RWPE1 (cell line): ENCODE measurements around the gene PLIN1.

Source experiments
- CTCF ChIA-PET: fragments of 350-600 bp; sonication (Branson Sonifier 250); formaldehyde crosslinking; extraction: SDS; loops from one replicate; lab custom pipeline; 2021; lab: Yijun Ruan, JAX
- POLR2A ChIA-PET: fragments of 400-600 bp; formaldehyde crosslinking; extraction: SDS; loops from one replicate; lab custom pipeline; 2020; ENCODE audit warnings: antibody characterized with exemption; ENCODE audit not compliant: low non-redundant PET; lab: Yijun Ruan, JAX
- DNase-seq: peaks from one replicate; pipeline ENCODE4 v3.0.0; 2012; ENCODE audit warnings: low spot score
- H3K27ac ChIP-seq: fragments of 450-650 bp; 2 replicates; pipeline ENCODE4 v1.5.1; 2017
- TF ChIP-seq, protein P1 (sequence below): fragments of 450-650 bp; conservative IDR thresholded peaks from 2 replicates; pipeline ENCODE4 v1.5.1; 2017; ENCODE audit warnings: low read depth, mild to moderate bottlenecking

The PLIN1 gene

DNA sequence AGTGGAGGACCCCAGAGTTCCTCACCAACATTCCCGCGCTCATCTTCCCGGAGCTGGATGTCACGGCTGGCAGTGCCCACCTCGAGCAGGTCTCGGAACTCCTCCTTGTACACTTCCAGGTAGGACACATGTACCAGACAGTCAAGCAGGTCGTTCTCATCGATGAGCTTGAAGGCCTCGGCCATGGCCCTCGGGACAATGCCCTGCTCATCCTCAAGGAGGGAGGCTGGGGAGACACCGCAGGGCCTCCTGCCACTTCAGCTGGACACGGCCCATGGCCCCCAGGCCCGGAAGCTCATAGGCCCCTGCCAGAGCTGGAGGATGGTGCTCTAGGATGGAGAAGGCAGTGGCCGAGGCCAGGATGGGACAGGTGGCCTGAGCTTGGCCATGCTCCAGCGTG, 29.5 kb downstream of the PLIN1 start:
- ChIA-PET POLR2A (no interaction called here), CTCF (no interaction called here)
- TF ChIP-seq, protein P1, sequence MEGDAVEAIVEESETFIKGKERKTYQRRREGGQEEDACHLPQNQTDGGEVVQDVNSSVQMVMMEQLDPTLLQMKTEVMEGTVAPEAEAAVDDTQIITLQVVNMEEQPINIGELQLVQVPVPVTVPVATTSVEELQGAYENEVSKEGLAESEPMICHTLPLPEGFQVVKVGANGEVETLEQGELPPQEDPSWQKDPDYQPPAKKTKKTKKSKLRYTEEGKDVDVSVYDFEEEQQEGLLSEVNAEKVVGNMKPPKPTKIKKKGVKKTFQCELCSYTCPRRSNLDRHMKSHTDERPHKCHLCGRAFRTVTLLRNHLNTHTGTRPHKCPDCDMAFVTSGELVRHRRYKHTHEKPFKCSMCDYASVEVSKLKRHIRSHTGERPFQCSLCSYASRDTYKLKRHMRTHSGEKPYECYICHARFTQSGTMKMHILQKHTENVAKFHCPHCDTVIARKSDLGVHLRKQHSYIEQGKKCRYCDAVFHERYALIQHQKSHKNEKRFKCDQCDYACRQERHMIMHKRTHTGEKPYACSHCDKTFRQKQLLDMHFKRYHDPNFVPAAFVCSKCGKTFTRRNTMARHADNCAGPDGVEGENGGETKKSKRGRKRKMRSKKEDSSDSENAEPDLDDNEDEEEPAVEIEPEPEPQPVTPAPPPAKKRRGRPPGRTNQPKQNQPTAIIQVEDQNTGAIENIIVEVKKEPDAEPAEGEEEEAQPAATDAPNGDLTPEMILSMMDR = no peak
- H3K27ac ChIP-seq = no peak overlapping the region
- no peak for DNase-seq

DNA sequence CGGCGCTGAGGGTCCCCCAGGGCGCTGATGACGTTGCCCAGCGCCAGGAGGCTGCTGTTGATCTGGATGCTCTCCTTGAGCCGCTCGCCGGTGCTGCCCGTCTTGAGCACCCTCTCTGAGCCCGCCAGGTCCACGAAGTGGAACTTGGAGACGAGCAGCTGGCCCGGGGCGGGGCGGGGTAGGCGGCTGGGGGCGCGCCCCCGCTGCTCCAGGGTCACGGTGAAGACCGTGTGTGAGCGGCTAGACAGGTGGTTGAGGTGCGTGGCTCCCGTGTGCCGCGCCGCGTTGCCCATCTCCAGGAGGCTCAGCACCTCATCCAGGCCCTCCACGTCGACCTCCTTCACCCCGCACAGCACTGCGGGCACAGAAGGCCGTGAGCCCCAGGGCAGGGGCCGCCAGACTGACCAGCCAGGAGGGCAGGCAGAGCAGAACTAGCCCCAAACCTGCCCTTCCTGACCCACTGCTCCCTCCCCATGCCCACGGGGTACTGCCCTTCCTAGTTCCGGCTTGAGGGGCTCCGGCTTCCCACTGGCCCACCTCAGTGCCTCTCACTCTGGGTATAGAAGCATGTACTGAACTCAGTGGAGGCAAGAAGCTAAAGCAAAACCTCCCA, 30.0 kb downstream of the PLIN1 start:
- TF ChIP-seq, protein P1 = no peak
- H3K27ac ChIP-seq = no peak overlapping the region
- DNase-seq = no peak
- ChIA-PET CTCF (no interaction called here), POLR2A (no interaction called here)

DNA sequence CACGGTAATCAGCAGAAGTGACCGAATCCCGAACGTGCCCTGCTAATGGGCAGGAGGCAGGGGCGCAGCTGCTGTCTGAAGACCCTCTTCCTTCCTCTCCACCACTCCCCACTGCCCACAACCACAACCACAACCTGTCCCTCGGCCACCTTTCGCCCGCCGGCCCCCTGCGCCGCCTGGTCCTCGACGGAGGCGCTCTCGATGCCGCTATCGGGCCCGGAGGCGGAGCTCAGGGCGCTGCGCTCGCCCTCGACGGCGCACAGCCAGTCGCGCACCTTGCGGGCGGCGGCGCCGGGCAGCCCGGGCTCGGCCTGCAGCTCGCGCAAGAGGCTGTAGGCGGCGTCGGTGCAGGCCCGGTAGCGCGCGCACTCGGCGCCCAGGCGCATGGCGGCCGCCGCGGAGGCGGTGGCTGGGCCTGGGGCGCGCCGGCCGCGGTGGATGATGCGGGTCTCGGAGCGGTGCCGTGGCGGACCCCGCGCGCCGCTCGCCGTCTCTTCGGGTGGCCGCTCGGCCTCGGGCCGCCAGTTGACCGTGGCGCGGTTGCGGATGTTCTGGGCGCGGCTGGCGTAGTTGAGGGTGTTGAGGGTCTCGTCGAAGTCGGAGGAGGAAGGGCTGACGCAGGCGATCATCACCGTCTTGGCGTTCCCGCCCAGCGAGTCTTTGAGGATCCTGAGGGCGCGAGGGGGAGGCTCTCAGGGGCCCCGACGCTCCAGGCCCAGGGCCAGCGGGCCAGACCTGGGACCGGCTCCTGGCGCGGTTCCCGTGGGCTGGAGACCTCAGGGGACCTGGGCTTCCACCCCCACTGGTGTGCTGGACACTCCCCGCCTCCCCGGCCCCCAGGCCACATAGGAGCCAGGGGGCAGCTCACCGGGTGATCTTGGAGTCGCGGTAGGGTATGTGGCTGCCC, 30.8 kb downstream of the PLIN1 start:
- H3K27ac ChIP-seq = no peak overlapping the region
- TF ChIP-seq, protein P1 = no peak
- POLR2A ChIA-PET = no interaction called here
- CTCF ChIA-PET = interaction anchor here (0.5 to 0.8 kb wide), 3 partner anchors 13 to 1203 kb away, joined by 4 to 6 read pairs (median 5); no protein-coding TSS in a partner anchor
- no peak for DNase-seq

DNA sequence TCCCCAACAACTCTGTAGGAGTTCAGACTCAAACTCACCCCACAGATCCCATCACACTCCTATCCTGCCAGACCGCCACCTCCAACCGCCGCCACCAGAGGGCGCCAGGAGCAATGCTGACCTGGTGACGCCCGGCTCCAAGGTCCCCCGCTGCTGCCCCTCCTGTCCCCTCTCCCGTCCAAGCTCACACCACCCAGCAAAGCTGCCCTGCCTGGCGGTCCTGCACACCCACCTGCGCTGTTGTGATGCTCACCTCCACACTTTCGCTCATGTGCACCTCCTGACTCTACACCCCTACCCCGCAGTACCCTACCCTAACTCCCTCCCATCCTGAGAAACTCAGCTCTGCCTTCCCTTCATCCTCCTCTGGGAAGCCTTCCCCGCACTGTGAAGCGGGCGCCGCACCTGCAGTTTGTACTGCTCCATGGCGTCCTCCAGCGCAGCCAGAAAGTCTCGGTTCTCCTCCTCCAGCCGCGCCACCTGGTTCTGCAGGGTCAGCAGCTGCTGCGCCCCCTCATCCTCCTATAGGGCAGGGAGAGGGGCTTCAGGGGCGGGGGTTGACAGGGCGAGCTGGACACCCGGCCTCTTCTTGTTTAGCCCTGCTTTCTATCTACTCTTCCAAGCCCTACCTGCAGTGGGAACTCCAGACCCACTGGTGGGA, 31.8 kb downstream of the PLIN1 start:
- POLR2A ChIA-PET = no interaction called here

DNA sequence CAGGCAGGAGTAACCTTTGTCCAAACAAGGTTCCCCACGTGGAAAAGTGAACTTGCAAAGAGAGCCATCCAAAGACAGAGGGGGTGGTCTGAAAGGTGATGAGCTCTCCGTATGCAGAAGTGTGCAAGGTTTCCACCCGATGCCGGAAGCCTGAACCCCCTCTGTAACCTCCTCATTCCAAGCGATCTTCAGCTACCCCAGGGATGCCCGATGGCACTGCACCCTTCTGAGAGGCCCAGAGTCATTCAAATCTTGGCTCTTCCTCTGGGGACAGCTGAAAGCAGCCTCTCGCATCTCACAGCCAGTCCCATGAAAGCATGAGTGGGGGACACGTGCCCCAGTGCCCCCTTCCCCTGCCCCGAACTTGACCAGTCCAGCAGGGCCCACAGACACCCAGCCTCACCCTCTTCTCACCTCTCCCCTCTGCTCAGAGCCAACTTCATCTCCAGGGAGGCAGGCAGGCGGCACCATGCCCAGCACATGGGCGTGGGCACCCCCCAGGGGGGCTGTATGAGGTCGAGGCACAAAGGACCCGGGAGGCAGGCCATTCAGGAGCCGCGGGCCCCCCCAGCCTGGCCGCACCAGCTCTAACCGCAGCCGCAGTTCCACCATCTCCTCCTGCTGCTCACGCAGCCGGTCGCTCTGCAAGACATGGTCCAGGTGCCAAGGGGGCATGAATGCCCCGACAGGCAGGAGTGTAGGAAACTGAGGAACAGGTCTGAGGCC, 32.6 kb downstream of the PLIN1 start:
- DNase-seq = no peak
- TF ChIP-seq, protein P1 = no peak
- ChIA-PET CTCF (interaction anchor here (0.5 to 1.5 kb wide), 7 partner anchors 16 to 441 kb away, joined by 3 to 9 read pairs (median 4); partner anchors contain the start of genes FANCI and MESP1), POLR2A (no interaction called here)
- no peak overlapping the region; the same call in 1 of the 2 replicates for H3K27ac ChIP-seq

More for the DNA sequence above, 31.8 kb downstream of the PLIN1 start:
- TF ChIP-seq, protein P1 = peak; percentile 97
- CTCF ChIA-PET = interaction anchor here (0.5 to 1.3 kb wide), 11 partner anchors 10 to 1204 kb away, joined by 3 to 9 read pairs (median 4); no protein-coding TSS in a partner anchor
- DNase-seq = peak; percentile 79
- no peak overlapping the region; the same call in 1 of the 2 replicates for H3K27ac ChIP-seq
